ENCODE results near the gene MED8. TPM values are rescaled to one million over a fixed set of nuclear protein-coding genes. Genes with fewer than 3 reads are reported as not detected.

MED8 gene
- total and polyA plus RNA-seq, 2 of the 13 experiments (the other 11 are each of a cell fraction or from before 2014, with no cell fraction given) = 16.9 to 77.4 TPM

DNA sequence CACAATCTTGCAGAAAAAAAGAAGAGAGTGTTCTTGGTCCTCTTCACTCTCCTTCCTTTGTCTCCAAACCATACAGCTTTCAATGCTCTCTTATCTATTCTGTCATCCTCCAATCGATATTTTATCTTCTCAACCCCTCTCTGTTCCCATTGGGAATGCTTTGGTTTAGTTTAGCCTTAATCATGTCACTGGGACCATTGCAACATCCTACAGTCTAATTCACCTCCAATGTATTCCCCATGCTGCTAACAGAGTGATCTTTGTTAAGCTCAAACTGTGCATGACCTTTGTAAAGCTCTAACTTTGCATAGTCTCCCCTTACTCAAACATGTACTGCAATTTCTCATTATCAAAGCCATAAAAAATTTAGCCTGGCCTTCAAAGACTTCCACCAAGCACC is 49.0 kb downstream of the MED8 start (continued):
- TF ChIP-seq, protein P1, sequence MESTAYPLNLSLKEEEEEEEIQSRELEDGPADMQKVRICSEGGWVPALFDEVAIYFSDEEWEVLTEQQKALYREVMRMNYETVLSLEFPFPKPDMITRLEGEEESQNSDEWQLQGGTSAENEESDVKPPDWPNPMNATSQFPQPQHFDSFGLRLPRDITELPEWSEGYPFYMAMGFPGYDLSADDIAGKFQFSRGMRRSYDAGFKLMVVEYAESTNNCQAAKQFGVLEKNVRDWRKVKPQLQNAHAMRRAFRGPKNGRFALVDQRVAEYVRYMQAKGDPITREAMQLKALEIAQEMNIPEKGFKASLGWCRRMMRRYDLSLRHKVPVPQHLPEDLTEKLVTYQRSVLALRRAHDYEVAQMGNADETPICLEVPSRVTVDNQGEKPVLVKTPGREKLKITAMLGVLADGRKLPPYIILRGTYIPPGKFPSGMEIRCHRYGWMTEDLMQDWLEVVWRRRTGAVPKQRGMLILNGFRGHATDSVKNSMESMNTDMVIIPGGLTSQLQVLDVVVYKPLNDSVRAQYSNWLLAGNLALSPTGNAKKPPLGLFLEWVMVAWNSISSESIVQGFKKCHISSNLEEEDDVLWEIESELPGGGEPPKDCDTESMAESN (CRISPR knock-in tag; conservative IDR thresholded peaks at IDR 0.05) = no peak
- TF ChIP-seq ZFYVE20 (CRISPR knock-in tag; IDR thresholded peaks at IDR 0.05; ENCODE audit: borderline replicate concordance, low read depth) (no peak), BCL6 (CRISPR knock-in tag; IDR thresholded peaks at IDR 0.05) (0 out of 2 replicates have a peak, but pooled peaks have one; percentile 44), ZNF563 (CRISPR knock-in tag; IDR thresholded peaks at IDR 0.05) (no peak), SRY (CRISPR knock-in tag; IDR thresholded peaks at IDR 0.05) (no peak), NR2F2 (IDR thresholded peaks at IDR 0.05; ENCODE audit: borderline replicate concordance, low read depth) (peak; percentile 21; the same call in 1 of the 2 replicates), ZNF510 (CRISPR knock-in tag; IDR thresholded peaks at IDR 0.05; ENCODE audit: low read depth) (no peak), HDAC2 (CRISPR knock-in tag; IDR thresholded peaks at IDR 0.05) (no peak), EHMT2 (IDR thresholded peaks at IDR 0.05; ENCODE audit: borderline replicate concordance, low read depth, low read length) (peak; percentile 84; the same call in 1 of the 2 replicates), ZNF547 (CRISPR knock-in tag; IDR thresholded peaks at IDR 0.05) (no peak), HNF4A (CRISPR knock-in tag; IDR thresholded peaks at IDR 0.05) (peak; percentile 53), PBX3 (CRISPR knock-in tag; IDR thresholded peaks at IDR 0.05; ENCODE audit: borderline replicate concordance) (no peak), ZSCAN20 (CRISPR knock-in tag; IDR thresholded peaks at IDR 0.05; ENCODE audit: borderline replicate concordance) (no peak), TARDBP (CRISPR knock-in tag; IDR thresholded peaks at IDR 0.05) (no peak), HMGXB4 (CRISPR knock-in tag; IDR thresholded peaks at IDR 0.05; ENCODE audit: borderline replicate concordance in 1 of 2, low read depth in 1 of 2) (no peak), RXRB (CRISPR knock-in tag; IDR thresholded peaks at IDR 0.05; ENCODE audit: borderline replicate concordance) (peak; percentile 41; the same call in 1 of the 2 replicates), ZNF234 (CRISPR knock-in tag; conservative IDR thresholded peaks at IDR 0.05) (no peak)
- TF ChIP-seq, protein P2, sequence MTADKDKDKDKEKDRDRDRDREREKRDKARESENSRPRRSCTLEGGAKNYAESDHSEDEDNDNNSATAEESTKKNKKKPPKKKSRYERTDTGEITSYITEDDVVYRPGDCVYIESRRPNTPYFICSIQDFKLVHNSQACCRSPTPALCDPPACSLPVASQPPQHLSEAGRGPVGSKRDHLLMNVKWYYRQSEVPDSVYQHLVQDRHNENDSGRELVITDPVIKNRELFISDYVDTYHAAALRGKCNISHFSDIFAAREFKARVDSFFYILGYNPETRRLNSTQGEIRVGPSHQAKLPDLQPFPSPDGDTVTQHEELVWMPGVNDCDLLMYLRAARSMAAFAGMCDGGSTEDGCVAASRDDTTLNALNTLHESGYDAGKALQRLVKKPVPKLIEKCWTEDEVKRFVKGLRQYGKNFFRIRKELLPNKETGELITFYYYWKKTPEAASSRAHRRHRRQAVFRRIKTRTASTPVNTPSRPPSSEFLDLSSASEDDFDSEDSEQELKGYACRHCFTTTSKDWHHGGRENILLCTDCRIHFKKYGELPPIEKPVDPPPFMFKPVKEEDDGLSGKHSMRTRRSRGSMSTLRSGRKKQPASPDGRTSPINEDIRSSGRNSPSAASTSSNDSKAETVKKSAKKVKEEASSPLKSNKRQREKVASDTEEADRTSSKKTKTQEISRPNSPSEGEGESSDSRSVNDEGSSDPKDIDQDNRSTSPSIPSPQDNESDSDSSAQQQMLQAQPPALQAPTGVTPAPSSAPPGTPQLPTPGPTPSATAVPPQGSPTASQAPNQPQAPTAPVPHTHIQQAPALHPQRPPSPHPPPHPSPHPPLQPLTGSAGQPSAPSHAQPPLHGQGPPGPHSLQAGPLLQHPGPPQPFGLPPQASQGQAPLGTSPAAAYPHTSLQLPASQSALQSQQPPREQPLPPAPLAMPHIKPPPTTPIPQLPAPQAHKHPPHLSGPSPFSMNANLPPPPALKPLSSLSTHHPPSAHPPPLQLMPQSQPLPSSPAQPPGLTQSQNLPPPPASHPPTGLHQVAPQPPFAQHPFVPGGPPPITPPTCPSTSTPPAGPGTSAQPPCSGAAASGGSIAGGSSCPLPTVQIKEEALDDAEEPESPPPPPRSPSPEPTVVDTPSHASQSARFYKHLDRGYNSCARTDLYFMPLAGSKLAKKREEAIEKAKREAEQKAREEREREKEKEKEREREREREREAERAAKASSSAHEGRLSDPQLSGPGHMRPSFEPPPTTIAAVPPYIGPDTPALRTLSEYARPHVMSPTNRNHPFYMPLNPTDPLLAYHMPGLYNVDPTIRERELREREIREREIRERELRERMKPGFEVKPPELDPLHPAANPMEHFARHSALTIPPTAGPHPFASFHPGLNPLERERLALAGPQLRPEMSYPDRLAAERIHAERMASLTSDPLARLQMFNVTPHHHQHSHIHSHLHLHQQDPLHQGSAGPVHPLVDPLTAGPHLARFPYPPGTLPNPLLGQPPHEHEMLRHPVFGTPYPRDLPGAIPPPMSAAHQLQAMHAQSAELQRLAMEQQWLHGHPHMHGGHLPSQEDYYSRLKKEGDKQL (CRISPR knock-in tag; IDR thresholded peaks at IDR 0.05; ENCODE audit: low read depth) = no peak

Data from HepG2 (cell line).